Neural progenitor cell (in vitro differentiated cells): ENCODE results near the gene PLA2G4B.

Experiments
- CTCF ChIP-seq: fragments of 200-600 bp; sonication (generic); IDR thresholded peaks from 2 replicates; pipeline ENCODE4 v1.5.1; 2017; ENCODE audit warnings: antibody characterized with exemption, mild to moderate bottlenecking
- EZH2 ChIP-seq: fragments of 200-600 bp; sonication (generic); IDR thresholded peaks from 2 replicates; pipeline ENCODE4 v1.6.1; 2017; ENCODE audit warnings: antibody characterized with exemption, mild to moderate bottlenecking, moderate library complexity

GRCh38 chr15:41894791-41895463, 56.3 kb downstream of the PLA2G4B start:
- TF ChIP-seq CTCF: no peak
- no peak for TF ChIP-seq EZH2
